MV-4-11 (cell line): ENCODE data around the gene OMG.
A peak's percentile ranks its signal among the peaks of the same experiment; 100 is the strongest.
"Not testable (repeated sequence)": the region's sequence is repeated elsewhere in the genome, so short reads cannot be mapped to it uniquely, and the experiment has no call there.

Experiments
- DNase-seq: peaks from one replicate; lab custom pipeline; 2025; lab: John Stamatoyannopoulos, UW

Gene OMG

DNA sequence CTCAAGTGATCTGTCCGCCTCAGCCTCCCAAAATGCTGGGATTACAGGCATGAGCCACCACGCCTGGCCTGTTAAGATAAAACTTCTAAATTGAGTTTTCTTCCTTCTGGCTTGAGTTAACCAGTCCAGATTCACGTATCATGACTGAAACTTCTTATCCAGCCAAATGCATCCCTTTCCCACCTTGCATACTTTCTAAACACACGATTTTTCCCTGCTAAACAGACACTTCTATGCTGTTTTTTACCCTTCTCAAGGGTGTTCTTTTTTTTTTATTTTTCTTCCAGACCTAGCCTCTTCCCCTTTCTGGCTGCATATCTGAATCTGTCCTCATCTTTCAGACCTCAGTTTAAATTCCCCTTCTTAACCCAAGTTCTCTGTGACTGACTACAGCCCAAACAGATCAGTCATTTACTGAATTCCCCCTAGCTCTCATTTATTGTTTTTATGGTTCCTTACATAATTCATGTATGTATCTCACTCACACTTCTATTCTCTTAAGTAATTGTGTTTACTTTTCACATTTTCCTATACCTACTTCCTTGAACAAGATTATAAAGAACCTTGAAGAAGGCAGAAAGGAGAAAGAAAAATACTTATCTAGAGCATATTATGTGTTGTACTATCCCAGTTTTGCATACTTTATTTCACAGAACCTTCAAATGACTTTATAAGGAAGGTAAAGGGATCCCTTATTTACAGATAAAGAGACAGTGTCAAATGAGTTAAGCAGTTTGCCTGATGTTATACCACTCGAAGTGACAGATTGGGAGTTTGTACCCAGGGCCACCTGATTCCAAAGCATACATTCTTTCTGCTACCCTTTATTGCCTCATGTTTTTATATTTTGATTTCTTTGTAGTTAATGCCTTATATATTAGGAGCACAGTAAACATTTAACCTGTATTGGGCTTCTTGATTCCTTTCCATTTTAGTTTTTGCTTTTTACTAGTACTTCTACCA is 11.6 kb upstream of the OMG start:
- DNase-seq, result peak; percentile 62

DNA sequence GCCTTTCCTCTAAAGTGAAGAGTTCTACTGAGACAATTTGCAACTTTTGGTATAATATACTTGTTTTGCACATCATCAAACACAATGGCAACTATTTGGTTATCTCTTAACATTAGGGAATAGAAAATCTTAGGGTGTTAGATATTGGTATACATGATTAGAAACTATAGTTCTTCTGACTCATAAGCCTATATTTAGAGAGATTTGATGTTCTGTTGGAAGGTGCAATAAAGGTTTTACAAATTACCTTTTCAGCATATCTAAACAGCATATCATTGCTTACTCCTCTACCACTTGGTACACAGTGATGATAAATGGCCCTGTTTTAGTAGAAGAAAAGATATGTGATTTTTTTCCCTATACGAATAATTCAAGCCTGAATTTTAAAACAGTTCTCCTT is 10.6 kb upstream of the OMG start:
- no peak for DNase-seq

DNA sequence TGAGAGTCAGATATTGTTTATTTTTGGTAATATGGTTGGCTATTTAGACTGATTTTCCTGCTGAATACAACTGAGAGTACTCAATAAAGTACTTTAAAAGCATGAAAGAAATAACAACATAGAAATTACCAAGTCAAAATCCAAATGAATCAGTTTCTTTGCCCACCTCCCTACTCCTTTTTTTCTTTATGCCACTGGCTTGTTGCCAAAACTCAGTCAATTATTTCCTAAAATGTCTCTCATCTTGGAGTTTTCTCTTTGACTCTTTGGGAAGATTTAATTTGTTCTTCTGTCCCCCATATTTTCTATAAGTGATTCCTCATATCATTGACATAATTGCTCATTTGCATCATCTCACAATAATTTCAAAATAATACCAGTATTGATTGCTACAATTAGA is 2.6 kb upstream of the OMG start:
- no peak for DNase-seq

DNA sequence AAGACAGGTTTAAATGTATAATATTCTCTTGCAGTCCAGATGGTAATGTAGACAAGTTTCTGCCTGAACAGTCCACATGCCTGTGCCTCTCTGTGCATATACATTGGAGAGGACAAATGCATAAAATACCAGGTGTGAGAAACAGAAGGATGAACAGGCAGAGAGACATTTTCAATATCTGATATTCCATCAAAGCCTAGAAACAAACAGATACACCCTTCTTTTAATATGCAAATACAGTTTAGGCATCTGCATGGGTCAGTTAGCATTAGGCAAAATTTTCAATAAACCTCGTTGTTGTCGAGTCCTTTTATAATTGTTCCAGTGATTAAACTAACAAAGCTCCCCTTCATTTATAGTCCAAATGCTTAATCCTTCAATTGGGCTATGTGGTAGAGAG is 897 bp downstream of the OMG start:
- DNase-seq, result no peak

DNA sequence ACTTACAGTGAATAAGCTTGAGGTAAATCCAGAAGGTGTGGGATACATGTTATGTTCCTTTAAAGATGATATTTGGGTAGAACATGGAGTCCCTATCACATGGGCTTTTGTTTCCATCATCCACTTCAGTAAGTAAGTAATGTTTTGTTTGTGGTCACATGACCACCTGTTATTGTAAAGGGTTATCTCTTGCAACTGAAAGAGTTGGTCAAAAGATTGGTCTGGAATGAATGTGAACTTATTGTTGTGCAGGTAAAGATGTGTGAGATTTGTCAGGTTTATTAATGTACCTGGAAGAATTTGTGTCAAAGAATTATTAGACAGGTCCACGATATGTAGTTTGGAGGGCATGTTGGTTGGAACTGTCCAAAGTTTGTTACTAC is 1.6 kb downstream of the OMG start:
- no peak for DNase-seq

DNA sequence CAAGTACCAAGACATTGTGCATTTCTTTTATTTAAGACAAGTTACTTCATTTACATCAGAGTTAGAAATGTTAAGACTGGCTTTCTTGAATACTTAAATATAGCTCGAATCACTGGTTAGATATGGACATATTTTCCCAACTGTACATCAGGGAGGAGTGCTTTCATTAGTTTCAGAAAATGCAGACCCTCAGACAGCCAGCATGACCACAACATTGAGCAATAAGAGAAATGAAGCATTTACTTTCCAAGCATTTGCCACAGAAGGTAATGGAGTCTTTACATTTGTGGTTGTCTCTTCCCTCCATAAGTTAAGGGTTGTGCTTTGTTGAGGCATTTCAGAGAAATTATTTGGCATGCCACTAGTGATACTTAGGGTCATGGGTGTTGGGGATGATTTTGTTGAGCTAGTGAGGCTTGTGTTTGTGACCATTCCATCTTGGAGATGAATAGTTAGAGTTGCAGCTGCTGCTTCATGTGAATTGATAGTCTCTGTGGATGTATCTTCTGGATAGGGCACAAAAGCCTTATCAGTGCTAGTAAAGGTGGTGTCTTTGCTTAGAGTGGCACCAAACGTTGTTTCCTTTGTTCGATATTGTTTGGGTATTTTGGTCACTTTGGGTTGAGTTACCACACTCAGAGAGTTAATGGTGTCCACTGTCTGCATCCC is 2.1 kb downstream of the OMG start:
- DNase-seq, result peak; percentile 65

DNA sequence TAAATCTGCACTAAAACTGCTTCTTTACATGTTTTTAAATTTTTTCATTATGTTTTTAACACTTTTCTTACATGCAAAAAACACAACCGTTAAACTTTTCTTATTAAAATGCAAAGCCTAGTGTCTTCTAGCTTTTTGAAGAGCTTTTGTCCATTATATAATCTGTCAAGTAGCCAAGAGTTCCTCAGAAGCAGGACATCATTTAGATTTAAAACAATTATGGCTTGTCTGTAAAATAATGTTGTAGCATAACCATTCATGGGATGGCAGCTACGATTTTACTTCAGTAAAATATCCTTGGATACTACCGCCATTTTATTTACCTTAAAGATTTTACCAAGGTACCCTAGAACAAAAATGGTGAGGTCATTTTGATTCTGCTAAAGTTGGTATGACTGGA is 2.8 kb downstream of the OMG start:
- DNase-seq, result no peak

DNA sequence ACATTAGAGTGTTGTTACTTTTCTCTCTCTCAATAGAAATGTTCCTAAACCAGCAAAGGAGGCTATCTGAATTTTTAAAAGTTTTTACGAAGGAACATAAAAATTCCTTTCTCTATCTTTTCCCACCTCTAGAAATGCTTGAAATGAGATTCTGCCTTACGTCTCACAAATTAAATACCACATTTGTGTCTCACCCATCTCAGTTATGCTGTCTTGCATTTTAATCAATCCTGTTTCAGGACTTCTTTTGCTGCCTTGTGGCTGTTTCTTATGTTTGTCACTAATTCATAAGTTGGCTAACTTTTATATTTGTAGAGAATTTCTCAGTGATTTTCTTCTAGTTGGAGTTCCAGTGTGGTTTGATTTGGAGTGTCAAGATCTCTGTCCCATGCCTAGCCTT is 3.5 kb downstream of the OMG start:
- DNase-seq, result no peak

DNA sequence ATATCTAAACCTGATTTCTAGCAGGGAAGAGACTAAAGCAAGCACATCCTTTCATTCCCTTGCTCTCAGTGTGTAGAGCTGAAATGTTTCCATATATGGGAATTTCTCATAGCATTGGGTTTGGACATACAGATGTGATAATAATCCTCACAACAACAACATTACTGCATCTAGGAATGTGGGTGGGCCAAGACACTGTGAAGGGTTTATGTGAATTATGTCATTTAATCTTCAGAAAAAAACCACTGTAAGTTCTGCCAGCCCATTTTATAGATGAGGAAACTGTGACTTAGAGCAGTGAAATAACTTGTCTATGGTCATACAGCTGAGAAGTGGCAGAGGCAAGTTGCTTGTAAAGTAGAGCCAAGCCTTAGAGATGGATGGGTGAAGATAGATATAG is 5.2 kb downstream of the OMG start:
- DNase-seq, result no peak

DNA sequence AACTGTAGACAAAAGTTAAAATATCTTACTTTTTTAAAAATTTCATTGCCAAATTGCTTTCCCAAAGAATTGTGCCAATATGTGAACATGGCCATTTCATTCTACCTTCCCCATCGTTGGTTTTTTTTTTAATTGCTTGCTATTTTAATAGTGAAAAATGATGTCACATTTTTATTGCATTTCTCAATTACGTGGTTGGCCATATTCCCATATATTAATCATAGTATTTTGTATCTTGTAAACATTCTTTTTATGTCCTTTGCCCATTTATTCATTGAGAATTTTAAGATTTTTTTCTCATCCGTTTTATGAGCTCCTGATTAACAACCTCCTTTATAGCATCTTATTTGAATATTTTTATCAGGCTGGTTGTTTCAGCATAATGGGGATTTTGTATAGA is 7.2 kb downstream of the OMG start:
- no peak for DNase-seq

DNA sequence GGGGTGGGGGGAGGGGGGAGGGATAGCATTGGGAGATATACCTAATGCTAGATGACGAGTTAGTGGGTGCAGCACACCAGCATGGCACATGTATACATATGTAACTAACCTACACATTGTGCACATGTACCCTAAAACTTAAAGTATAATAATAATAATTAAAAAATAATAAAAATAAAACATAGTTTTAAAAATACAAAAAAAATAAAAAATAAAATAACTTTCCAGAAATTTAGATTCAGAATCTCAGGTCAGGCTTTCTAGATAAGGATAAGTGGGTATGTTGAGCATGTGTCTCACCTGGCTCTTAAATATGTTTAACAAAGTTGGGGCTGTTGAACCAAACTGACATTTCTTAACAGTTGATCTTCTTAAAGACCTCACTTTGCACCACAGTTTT is 9.1 kb downstream of the OMG start:
- not testable (repeated sequence) for DNase-seq

DNA sequence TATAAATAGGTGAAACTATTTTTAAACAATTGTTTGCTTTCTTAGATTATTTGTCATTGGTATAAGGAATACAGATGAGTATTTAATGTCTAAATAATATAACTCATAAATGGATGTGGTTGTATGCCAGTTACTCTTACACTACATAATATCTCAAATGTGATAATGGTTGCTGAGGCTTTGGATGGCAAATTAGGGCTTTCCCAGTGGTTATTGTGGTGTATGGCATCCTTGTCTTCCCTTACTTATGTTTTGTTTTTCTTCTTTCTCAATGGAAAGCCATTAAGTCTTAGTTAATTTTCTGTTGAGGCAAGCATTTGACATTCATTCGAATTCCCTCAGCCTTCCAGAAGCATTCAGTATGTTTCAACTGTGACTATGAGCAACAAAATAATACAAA is 10.5 kb downstream of the OMG start:
- DNase-seq, result no peak

DNA sequence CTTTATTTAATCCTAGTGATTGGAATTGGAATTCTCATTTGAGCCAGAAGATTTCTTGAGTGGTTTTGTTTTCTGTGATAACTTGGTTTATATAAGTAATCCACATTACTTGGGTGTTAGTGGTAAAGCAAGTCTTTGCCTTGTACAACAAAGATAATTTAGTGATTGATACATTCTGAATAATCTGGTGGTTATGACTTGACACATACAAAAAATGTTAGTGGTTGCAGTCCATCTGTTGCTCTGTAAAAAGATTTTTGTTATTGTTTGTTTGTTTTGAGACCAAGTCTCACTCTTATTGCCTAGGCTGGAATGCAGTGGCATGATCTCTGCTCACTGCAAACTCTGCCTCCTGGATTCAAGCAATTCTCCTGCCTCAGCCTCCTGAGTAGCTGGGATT is 13.2 kb downstream of the OMG start:
- DNase-seq, result no peak

DNA sequence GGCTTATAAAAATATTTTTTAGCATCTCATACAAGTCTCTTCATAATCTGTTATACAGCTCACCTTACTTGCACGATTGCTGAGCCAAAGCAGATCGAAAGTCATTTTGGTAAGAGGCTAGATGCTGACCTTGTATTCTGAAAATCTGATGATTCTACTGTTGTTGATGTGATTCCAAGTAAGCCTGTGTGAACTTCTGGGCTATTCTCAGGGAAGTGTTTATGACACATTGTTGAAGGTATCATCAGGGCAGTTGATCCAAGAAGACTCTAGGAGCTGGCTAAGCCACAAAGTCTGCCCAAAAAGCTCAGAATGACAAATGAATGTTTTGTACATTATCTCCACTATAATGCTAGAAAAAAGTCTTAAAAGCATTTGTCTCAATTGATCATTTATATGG is 16.0 kb downstream of the OMG start:
- no peak for DNase-seq

DNA sequence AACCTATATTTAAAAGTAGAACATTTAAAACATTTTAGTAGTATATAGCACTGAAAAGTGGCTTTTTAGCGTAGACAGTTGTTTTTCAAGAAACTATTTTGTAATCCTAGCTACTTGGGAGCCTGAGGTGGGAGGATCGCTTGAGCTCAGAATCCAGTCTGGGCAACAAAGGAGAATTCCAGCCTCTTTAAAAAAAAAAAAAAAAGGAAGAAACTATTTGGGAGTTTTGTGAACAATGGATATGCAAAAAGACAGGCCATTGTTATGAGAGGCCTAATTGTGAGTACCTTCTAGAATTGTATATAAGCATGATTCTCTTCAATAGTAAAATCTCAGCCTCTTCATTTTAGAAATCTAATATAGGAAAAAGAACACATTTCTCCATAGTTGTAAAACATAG is 17.6 kb downstream of the OMG start:
- no peak for DNase-seq

DNA sequence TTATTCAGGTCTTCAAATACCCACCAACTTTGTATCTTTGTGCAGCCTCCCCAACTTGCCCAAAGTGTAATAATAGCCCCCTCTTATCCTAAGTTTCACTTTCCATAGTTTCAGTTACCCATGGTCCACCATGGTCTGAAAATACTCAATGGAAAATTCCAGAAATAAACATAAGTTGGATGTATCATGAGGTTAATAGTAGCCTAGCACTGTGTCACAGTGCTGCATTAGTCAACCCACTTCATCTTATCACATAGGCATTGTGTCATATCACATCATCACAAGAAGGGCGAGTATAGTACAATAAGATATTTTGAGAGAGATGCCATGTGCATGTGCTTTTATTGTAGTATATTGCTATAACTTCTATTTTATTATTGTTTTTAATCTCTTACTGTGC is 21.9 kb downstream of the OMG start:
- no peak for DNase-seq

DNA sequence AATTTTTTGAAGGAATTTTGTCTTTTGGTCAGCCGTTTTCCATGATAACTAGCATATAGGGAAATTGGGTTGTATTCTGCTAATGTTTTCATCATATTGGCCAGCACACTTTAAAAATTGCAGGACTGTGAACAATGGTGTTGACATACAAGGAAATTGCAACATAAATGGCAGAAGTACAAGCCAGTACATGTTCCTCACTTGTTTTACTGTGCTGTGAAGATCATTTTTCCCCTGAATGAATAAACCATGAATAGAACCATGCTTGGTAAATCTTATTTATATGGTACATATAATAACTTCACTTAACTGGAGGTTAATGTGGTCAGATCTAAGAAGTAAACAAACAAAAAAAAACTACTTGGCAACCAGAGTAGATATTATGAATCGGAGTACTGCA is 22.8 kb downstream of the OMG start:
- peak; percentile 74 for DNase-seq

DNA sequence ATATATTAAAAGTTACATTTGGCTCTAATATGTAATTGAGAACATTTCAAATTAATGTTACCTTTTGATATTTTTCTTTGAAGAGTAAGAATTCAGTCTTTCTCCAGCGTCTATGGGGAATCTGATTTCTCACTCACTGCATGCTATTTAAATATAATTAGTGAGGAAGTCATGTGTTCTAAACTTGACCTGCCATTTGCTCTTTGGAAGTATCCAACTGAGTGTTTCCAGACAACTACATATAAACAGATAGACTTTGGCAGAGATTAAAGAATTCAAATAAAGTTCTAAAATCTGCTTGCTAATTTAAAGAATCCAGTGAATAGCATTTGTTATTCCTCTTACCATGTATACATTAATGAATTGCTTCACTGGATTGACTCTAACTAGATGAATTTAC is 23.5 kb downstream of the OMG start:
- no peak for DNase-seq

DNA sequence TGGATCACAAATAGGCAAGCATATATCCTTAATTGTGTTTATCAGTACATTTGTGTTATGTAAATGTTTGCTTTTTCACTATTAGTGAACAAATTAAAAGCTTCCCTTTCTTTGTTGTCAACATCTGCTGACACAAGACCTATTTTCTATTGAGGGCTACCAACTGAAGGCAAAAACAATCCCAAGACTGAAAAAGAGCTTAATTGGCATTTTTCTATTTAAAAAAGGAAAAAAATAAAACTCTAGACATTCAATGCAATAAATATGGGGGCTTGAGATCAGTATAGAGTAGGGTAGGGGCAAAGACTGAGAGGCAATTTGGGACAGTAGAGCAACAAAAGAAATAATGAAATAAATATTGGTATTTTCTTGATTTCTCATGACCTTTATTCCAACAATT is 24.2 kb downstream of the OMG start:
- DNase-seq, result no peak

DNA sequence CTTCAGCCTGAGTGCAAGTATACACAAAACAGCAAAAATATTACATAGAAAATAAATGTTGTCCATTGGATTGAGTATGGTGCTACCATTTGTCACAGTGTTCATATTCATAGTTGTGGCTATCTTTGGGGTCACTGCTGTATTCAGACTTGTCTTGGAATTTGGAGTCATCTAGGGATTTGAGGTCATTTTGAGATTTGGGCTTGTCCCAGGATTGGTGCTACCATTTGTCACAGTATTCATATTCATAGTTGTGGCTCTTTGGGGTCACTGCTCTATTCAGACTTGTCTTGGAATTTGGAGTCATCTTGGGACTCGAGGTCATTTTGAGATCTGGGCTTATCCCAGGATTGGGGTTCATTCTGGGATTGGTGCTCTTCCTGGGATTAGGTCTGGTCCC is 24.8 kb downstream of the OMG start:
- DNase-seq, result no peak

DNA sequence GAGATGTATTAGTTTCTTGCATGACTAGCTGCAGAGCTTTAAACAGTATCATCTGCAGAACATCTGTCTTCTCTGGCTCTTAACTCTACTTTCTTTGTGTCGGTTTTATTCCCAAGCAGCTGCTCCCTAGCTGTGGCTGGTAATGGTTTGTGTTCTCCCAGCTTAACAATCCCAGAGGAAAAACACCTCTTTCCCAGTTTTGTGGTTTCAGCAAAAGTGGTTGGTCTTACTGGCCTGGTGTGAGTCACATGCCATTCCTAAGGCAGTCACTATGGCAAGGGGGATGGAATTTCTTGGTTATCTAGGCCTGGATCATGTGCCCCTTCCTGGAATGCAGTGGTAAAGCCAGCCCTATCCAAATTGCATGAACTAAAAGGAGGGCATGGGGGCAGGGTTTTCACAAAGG is 27.5 kb downstream of the OMG start:
- no peak for DNase-seq

DNA sequence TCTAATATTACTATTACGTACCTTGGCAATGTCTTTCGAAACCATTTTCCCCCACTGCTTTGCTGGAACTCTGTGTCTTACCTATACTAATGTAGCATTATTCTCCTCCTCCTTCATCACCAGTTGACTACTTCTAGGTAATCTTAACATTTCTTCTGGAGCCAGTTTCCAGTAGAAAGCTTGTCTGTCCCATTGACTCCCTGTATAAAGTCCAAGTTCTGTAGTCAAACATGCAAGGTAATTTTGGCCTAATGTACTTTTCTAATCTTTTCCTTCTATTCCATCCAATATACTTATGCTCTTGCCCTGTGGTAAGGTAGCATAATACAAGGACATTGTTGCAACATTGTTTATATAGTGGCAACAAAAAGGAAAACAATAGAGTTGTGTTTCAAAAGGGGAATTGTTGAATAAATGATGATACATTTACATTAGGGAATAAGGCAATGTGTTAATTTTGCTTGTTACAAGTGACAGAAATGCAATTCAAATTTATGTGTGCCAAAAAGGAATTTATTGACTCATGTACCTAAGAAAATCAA is 27.9 kb downstream of the OMG start:
- DNase-seq, result no peak

DNA sequence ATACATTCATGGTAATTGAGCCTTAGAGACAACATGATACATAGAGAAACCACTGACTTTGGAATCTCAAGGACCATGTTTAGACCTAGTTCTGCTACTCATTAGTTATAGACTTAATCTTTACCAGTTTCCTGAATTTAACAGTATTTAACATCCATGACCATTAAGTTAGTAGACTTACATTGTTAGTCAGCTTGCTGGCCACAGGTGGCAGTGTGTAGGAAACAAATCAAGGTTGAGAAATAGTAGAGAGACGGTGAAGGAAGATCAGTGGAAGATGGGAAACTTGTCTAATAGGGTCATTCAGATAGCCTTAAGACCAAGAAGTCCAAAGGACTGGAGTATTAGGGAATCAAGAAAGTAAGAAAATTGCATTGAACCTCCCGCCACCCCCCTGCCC is 31.0 kb downstream of the OMG start:
- DNase-seq, result peak; percentile 12
